IMR-90 (cell line): ENCODE results near the gene FLVCR1. TPM values are rescaled to one million over a fixed set of nuclear protein-coding genes. Genes with fewer than 3 reads are reported as not detected.
A peak's percentile ranks its signal among the peaks of the same experiment; 100 is the strongest.

ENCODE experiments used
- ATAC-seq: fragments of 200-7000 bp; cut with Tn5 transposase; 2 replicates; pipeline ENCODE4 v1.9.1; 2020; ENCODE audit warnings: low read depth, mild to moderate bottlenecking, moderate library complexity
- BruUV-seq: library from RNA; stranded (reverse); fragments of 400-500 nt; replicated peaks from 2 replicates; lab custom pipeline; 2021; lab: Mats Ljungman, UMichigan
- CTCF ChIA-PET: fragments of 300-600 bp; formaldehyde crosslinking; extraction: SDS; loops from one replicate; lab custom pipeline; 2021; ENCODE audit warnings: antibody characterized with exemption; lab: Yijun Ruan, JAX
- POLR2A ChIA-PET: fragments of 300-600 bp; sonication (Branson Sonifier 250); formaldehyde crosslinking; loops from one replicate; lab custom pipeline; 2022; ENCODE audit warnings: antibody characterized with exemption; ENCODE audit not compliant: unreplicated experiment; lab: Charles Lee
- DNase-seq: peaks from one replicate; pipeline ENCODE4 v3.0.0; 2013
- H2AFZ ChIP-seq: replicated peaks from 2 replicates; pipeline ENCODE3; 2013; ENCODE audit warnings: low read length, mild to moderate bottlenecking; ENCODE audit not compliant: poor library complexity
- H2AK5ac ChIP-seq: 2 replicates; pipeline ENCODE4 v1.6.1; 2013; ENCODE audit warnings: low read depth, low read length, inconsistent platforms
- H2AK9ac ChIP-seq: replicated peaks from 2 replicates; pipeline ENCODE3; 2013; ENCODE audit warnings: mild to moderate bottlenecking, low read depth, low read length, moderate library complexity; ENCODE audit not compliant: poor library complexity
- H2BK120ac ChIP-seq: 2 replicates; pipeline ENCODE4 v1.6.1; 2013; ENCODE audit warnings: low read depth, low read length, inconsistent platforms
- H2BK15ac ChIP-seq: 3 replicates; pipeline ENCODE4 v1.6.1; 2013; ENCODE audit warnings: low read depth, low read length, inconsistent platforms
- H2BK20ac ChIP-seq: 2 replicates; pipeline ENCODE4 v1.6.1; 2013; ENCODE audit warnings: low read depth, mild to moderate bottlenecking, inconsistent platforms, low read length, moderate library complexity
- H2BK5ac ChIP-seq: 2 replicates; pipeline ENCODE4 v1.6.1; 2013; ENCODE audit warnings: mild to moderate bottlenecking, low read depth, low read length, inconsistent platforms; ENCODE audit not compliant: poor library complexity, severe bottlenecking
- H3K14ac ChIP-seq: replicated peaks from 2 replicates; pipeline ENCODE4 v1.6.1; 2013; ENCODE audit warnings: low read depth, low read length, inconsistent platforms
- H3K18ac ChIP-seq: 2 replicates; pipeline ENCODE4 v1.6.1; 2013; ENCODE audit warnings: low read depth, low read length, control low read depth
- H3K23ac ChIP-seq: 2 replicates; pipeline ENCODE4 v1.6.1; 2013; ENCODE audit warnings: low read depth, low read length, inconsistent platforms
- H3K27ac ChIP-seq: 2 replicates; pipeline ENCODE4 v1.5.1; 2013; ENCODE audit warnings: mild to moderate bottlenecking, control low read depth, low read length; ENCODE audit not compliant: insufficient read depth
- H3K27me3 ChIP-seq: 2 replicates; pipeline ENCODE4 v1.6.1; 2013; ENCODE audit warnings: low read length; ENCODE audit not compliant: control insufficient read depth, insufficient read depth
- H3K36me3 ChIP-seq: 2 replicates; pipeline ENCODE4 v1.6.1; 2013; ENCODE audit warnings: low read length, mixed read lengths; ENCODE audit not compliant: control insufficient read depth, insufficient read depth
- H3K4ac ChIP-seq: 2 replicates; pipeline ENCODE4 v1.6.1; 2013; ENCODE audit warnings: low read depth, low read length, inconsistent platforms
- H3K4me1 ChIP-seq: 2 replicates; pipeline ENCODE4 v1.6.1; 2013; ENCODE audit warnings: low read length, mixed read lengths; ENCODE audit not compliant: control insufficient read depth, insufficient read depth
- H3K4me2 ChIP-seq: 2 replicates; pipeline ENCODE4 v1.6.1; 2013; ENCODE audit warnings: low read depth, mild to moderate bottlenecking, control low read depth, low read length, moderate library complexity
- H3K4me3 ChIP-seq: 2 replicates; pipeline ENCODE4 v1.5.1; 2013; ENCODE audit warnings: low read depth, mild to moderate bottlenecking, control low read depth, low read length, moderate library complexity; ENCODE audit not compliant: insufficient read depth
- H3K56ac ChIP-seq: 2 replicates; pipeline ENCODE4 v1.6.1; 2013; ENCODE audit warnings: low read length, inconsistent platforms; ENCODE audit not compliant: insufficient read depth; ENCODE audit errors: extremely low read depth
- H3K79me1 ChIP-seq, 2 experiments: 2 replicates each; pipeline ENCODE4 v1.6.1; 2013; ENCODE audit warnings: low read length in 2 of 2, inconsistent platforms in 1 of 2, low read depth in 1 of 2
- H3K9ac ChIP-seq: 2 replicates; pipeline ENCODE4 v1.6.1; 2013; ENCODE audit warnings: low read depth, low read length, control low read depth
- H3K9me1 ChIP-seq: 2 replicates; pipeline ENCODE4 v1.6.1; 2013; ENCODE audit warnings: low read length, inconsistent platforms; ENCODE audit not compliant: insufficient read depth
- H3K9me3 ChIP-seq: 2 replicates; pipeline ENCODE4 v1.6.1; 2013; ENCODE audit warnings: low read length; ENCODE audit not compliant: control insufficient read depth, insufficient read depth
- H4K20me1 ChIP-seq: 2 replicates; pipeline ENCODE4 v1.6.1; 2013; ENCODE audit warnings: low read length, inconsistent platforms; ENCODE audit not compliant: insufficient read depth
- H4K5ac ChIP-seq: 2 replicates; pipeline ENCODE4 v1.6.1; 2013; ENCODE audit warnings: mild to moderate bottlenecking, low read depth, low read length, control low read depth
- H4K8ac ChIP-seq, 2 experiments: 2 replicates each; pipeline ENCODE4 v1.6.1; 2013; ENCODE audit warnings: low read depth in 2 of 2, low read length in 2 of 2, control low read depth in 1 of 2, inconsistent platforms in 1 of 2
- H4K91ac ChIP-seq: 2 replicates; pipeline ENCODE4 v1.6.1; 2013; ENCODE audit warnings: low read depth, low read length, inconsistent platforms; ENCODE audit not compliant: insufficient read depth
- CEBPB ChIP-seq: IDR thresholded peaks from 2 replicates; pipeline ENCODE4 v1.6.1; 2012; ENCODE audit warnings: low read depth, low read length, improper control_type of control experiment
- FOS ChIP-seq: fragments of 150-350 bp; IDR thresholded peaks from 2 replicates; pipeline ENCODE4 v1.6.1; 2016; ENCODE audit warnings: low read depth, low read length
- MAFK ChIP-seq: IDR thresholded peaks from 2 replicates; pipeline ENCODE4 v1.6.1; 2012; ENCODE audit warnings: low read depth, low read length, improper control_type of control experiment
- MAZ ChIP-seq: IDR thresholded peaks from 2 replicates; pipeline ENCODE4 v1.6.1; 2012; ENCODE audit warnings: low read depth, mild to moderate bottlenecking, low read length, improper control_type of control experiment, moderate library complexity, borderline replicate concordance
- MXI1 ChIP-seq: IDR thresholded peaks from 2 replicates; pipeline ENCODE4 v1.6.1; 2012; ENCODE audit warnings: low read depth, mild to moderate bottlenecking, low read length, moderate library complexity, borderline replicate concordance
- NFE2L2 ChIP-seq: fragments of 150-350 bp; IDR thresholded peaks from 2 replicates; pipeline ENCODE4 v1.6.1; 2016; ENCODE audit warnings: low read depth, mild to moderate bottlenecking, low read length
- POLR2A ChIP-seq: IDR thresholded peaks from 2 replicates; pipeline ENCODE4 v1.6.1; 2012; ENCODE audit warnings: mild to moderate bottlenecking, low read depth, low read length
- RAD21 ChIP-seq: IDR thresholded peaks from 2 replicates; pipeline ENCODE4 v1.6.1; 2012; ENCODE audit warnings: low read length, improper control_type of control experiment
- RFX5 ChIP-seq: IDR thresholded peaks from 2 replicates; pipeline ENCODE4 v1.8.0; 2012; ENCODE audit warnings: low read depth, mild to moderate bottlenecking, low read length, moderate library complexity
- WGBS, 2 experiments: methylation state at CpG; one replicate each; pipeline versions ENCODE4 v1.1.5 to v1.1.7; 2013; ENCODE audit warnings: missing lambda C conversion rate in 2 of 2; ENCODE audit not compliant: insufficient read length in 1 of 2; ENCODE audit errors: extremely low coverage in 2 of 2; 5-methylcytosine and 5-hydroxymethylcytosine counted together
- dilution Hi-C: fragments of 300-500 bp; cut with HindIII; formaldehyde crosslinking; loops from one replicate; pipeline ENCODE4 v1.14.3; 2018; ENCODE audit warnings: low sequenced_read_pairs; ENCODE audit not compliant: unreplicated experiment
- in situ Hi-C: fragments of 300-500 bp; cut with MboI; formaldehyde crosslinking; loops from 3 replicates; pipeline ENCODE4 v1.14.3; 2019; ENCODE audit warnings: low sequenced_read_pairs, inconsistent platforms, mixed read lengths
- intact Hi-C: fragments of 100-400 bp; cut with micrococcal nuclease; formaldehyde crosslinking; loops from 2 replicates; pipeline ENCODE4 v1.10.0; 2022
- polyA plus RNA-seq, 3 experiments: library from polyadenylated mRNA; depleted of rRNA; stranded (reverse); fragments of >200 nt; gene quantifications; 2 replicates each; pipeline ENCODE4 v1.2.3, GENCODE V29; 2012; ENCODE audit warnings: low replicate concordance in 1 of 3
- total RNA-seq: library from RNA; depleted of rRNA; stranded (reverse); fragments of >200 nt; gene quantifications from 2 replicates; pipeline ENCODE4 v1.2.3, GENCODE V29; 2012
- TF ChIP-seq, protein P1 (sequence below): fragments of 150-350 bp; IDR thresholded peaks from 2 replicates; pipeline ENCODE4 v1.6.1; 2017; ENCODE audit warnings: mild to moderate bottlenecking, antibody characterized with exemption, low read length, low read depth

Gene FLVCR1
- total and polyA plus RNA-seq, 2 of the 4 experiments (the other 2 are of a cell fraction): 2.4 to 3.9 TPM

DNA sequence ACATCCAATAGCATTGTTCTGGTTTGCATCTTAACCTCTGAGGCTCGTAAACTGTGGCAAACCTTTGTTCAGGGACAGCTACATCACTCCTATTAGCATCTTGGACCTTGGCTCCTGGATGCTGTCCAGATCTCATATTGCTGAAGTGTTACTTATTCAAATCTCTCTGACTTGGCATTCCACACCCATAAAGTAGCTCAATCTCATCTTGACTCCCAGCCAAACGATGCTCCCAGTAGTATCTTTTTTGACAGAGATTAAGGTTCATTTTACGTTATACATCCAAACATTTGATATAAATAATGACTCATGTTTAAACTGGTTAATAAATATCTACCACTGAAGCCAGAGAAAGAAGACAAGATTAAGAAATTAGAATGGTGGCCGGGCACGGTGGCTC is 4.4 kb upstream of the FLVCR1 start:
- H2BK15ac ChIP-seq: no peak overlapping the region
- H3K4me1 ChIP-seq: no peaks in the 10 kb centered on the region
- H3K4ac ChIP-seq: no peak overlapping the region
- no peaks in the 10 kb centered on the region for H3K36me3 ChIP-seq
- ChIA-PET POLR2A (no interaction called here), CTCF (no interaction called here)
- no peak overlapping the region for H2AK9ac ChIP-seq
- H2AK5ac ChIP-seq: no peak overlapping the region
- dilution Hi-C loops: no loop called here
- no peaks in the 10 kb centered on the region for H3K27me3 ChIP-seq
- no peak overlapping the region for H3K18ac ChIP-seq
- intact Hi-C loops: no loop called here
- no peak overlapping the region for H4K91ac ChIP-seq
- H4K5ac ChIP-seq: no peak overlapping the region
- no peaks in the 10 kb centered on the region for H3K9me3 ChIP-seq
- H3K9ac ChIP-seq: no peak overlapping the region
- no peak for DNase-seq
- no peak overlapping the region for H4K8ac ChIP-seq
- no peak overlapping the region for H3K4me3 ChIP-seq
- H2BK120ac ChIP-seq: no peak overlapping the region
- no peak overlapping the region for H3K14ac ChIP-seq
- H4K20me1 ChIP-seq: no peaks in the 10 kb centered on the region
- in situ Hi-C loops: no loop called here
- ATAC-seq: no peak
- no peak overlapping the region for H2BK20ac ChIP-seq
- TF ChIP-seq, protein P1, sequence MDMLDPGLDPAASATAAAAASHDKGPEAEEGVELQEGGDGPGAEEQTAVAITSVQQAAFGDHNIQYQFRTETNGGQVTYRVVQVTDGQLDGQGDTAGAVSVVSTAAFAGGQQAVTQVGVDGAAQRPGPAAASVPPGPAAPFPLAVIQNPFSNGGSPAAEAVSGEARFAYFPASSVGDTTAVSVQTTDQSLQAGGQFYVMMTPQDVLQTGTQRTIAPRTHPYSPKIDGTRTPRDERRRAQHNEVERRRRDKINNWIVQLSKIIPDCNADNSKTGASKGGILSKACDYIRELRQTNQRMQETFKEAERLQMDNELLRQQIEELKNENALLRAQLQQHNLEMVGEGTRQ: no peak
- TF ChIP-seq RFX5: no peak
- no peak for TF ChIP-seq MAZ
- no peak for TF ChIP-seq CEBPB
- TF ChIP-seq NFE2L2: no peak
- no peak for TF ChIP-seq FOS
- TF ChIP-seq POLR2A: no peak
- TF ChIP-seq MAFK: no peak
- TF ChIP-seq MXI1: no peak
- TF ChIP-seq RAD21: no peak
- no peak overlapping the region for H3K4me2 ChIP-seq
- H2AFZ ChIP-seq: no peak overlapping the region
- 0 out of 2 replicates have a peak overlapping the region, but pooled peaks have one; percentile 5 for H3K23ac ChIP-seq
- H3K79me1 ChIP-seq: peaks cover 3 to 8% of the 10 kb centered on the region in 2 experiments; a peak in 2 of 4 replicates
- H3K27ac ChIP-seq: no peak overlapping the region
- BruUV-seq: no TSS peak
- 67% methylated on average over 1 of the region's 5 CpGs; no CpG with 5 or more reads in 1 of the 2 experiments for WGBS, 2 experiments
- H3K9me1 ChIP-seq: peaks cover 5% of the 10 kb centered on the region
- H2BK5ac ChIP-seq: no peak overlapping the region
- H3K56ac ChIP-seq: no peak overlapping the region; the same call in 1 of the 2 replicates
